WTC11 (cell line): ENCODE data around the gene GTF3C6. TPM values are rescaled to one million over a fixed set of nuclear protein-coding genes. Genes with fewer than 3 reads are reported as not detected.

Experiments used
- ATAC-seq: fragments of 200-7000 bp; cut with Tn5 transposase; 2 replicates; pipeline ENCODE4 v1.10.0; 2021; ENCODE audit warnings: mild to moderate bottlenecking, moderate library complexity
- CTCF ChIA-PET: fragments of 300-600 bp; sonication (Branson Sonifier 250); formaldehyde crosslinking; loops from one replicate; lab custom pipeline; 2021; ENCODE audit warnings: antibody characterized with exemption; lab: Charles Lee
- POLR2A ChIA-PET: fragments of 350-600 bp; sonication (Branson Sonifier 250); formaldehyde crosslinking; loops from one replicate; lab custom pipeline; 2021; ENCODE audit warnings: antibody characterized with exemption; lab: Charles Lee
- DNase-seq: peaks from one replicate; pipeline ENCODE4 v3.0.0; 2021; ENCODE audit warnings: low spot score
- H3K27ac Mint-ChIP-seq: 2 replicates; pipeline ENCODE4 v1.8.0; 2021; ENCODE audit warnings: mixed read lengths
- H3K27me3 Mint-ChIP-seq: 2 replicates; pipeline ENCODE4 v1.8.0; 2021; ENCODE audit warnings: low read depth, mild to moderate bottlenecking, moderate library complexity, mixed read lengths
- H3K36me3 Mint-ChIP-seq: 2 replicates; pipeline ENCODE4 v1.8.0; 2021; ENCODE audit warnings: mixed read lengths
- H3K4me1 Mint-ChIP-seq: 2 replicates; pipeline ENCODE4 v1.8.0; 2022; ENCODE audit warnings: mixed read lengths
- H3K4me3 Mint-ChIP-seq: 2 replicates; pipeline ENCODE4 v1.8.0; 2021; ENCODE audit warnings: mild to moderate bottlenecking, moderate library complexity, mixed read lengths
- H3K9me3 Mint-ChIP-seq: 2 replicates; pipeline ENCODE4 v1.8.0; 2021; ENCODE audit warnings: mixed read lengths
- AFF4 ChIP-seq: sonication (generic); formaldehyde crosslinking; IDR thresholded peaks from 2 replicates; pipeline ENCODE4 v1.8.1; 2023; ENCODE audit warnings: mild to moderate bottlenecking, missing genetic modification reagents, borderline replicate concordance
- AR ChIP-seq: fragments of 250-450 bp; sonication (Bioruptor Pico); IDR thresholded peaks from 2 replicates; pipeline ENCODE4 v1.9.0; 2021; ENCODE audit warnings: mild to moderate bottlenecking
- ATF1 ChIP-seq: sonication (generic); formaldehyde crosslinking; IDR thresholded peaks from 2 replicates; pipeline ENCODE4 v1.8.1; 2023; ENCODE audit warnings: mild to moderate bottlenecking, moderate library complexity, missing genetic modification reagents
- ATF6 ChIP-seq: sonication (generic); formaldehyde crosslinking; IDR thresholded peaks from 2 replicates; pipeline ENCODE4 v1.8.1; 2023; ENCODE audit warnings: mild to moderate bottlenecking, missing genetic modification reagents
- ELF4 ChIP-seq: sonication (generic); formaldehyde crosslinking; IDR thresholded peaks from 2 replicates; pipeline ENCODE4 v1.8.1; 2022; ENCODE audit warnings: low read depth, mild to moderate bottlenecking, moderate library complexity, missing genetic modification reagents
- EMX1 ChIP-seq: fragments of 250-450 bp; sonication (Bioruptor Pico); IDR thresholded peaks from 2 replicates; pipeline ENCODE4 v1.8.0; 2021; ENCODE audit warnings: mild to moderate bottlenecking
- FOXJ3 ChIP-seq: sonication (generic); formaldehyde crosslinking; IDR thresholded peaks from 2 replicates; pipeline ENCODE4 v1.9.0; 2021; ENCODE audit warnings: missing genetic modification reagents, mild to moderate bottlenecking, borderline replicate concordance
- FOXP4 ChIP-seq: sonication (generic); formaldehyde crosslinking; IDR thresholded peaks from 2 replicates; pipeline ENCODE4 v1.8.0; 2022; ENCODE audit warnings: mild to moderate bottlenecking, missing genetic modification reagents
- GRHL2 ChIP-seq: fragments of 250-450 bp; sonication (Bioruptor Pico); IDR thresholded peaks from 2 replicates; pipeline ENCODE4 v1.8.0; 2022; ENCODE audit warnings: mild to moderate bottlenecking, moderate library complexity; ENCODE audit not compliant: insufficient replicate concordance, severe bottlenecking
- JAZF1 ChIP-seq: fragments of 250-450 bp; sonication (Bioruptor Pico); IDR thresholded peaks from 2 replicates; pipeline ENCODE4 v1.9.0; 2021; ENCODE audit warnings: moderate library complexity, mild to moderate bottlenecking, inconsistent platforms
- MXD4 ChIP-seq: fragments of 250-450 bp; sonication (Bioruptor Pico); IDR thresholded peaks from 2 replicates; pipeline ENCODE4 v1.8.0; 2021; ENCODE audit warnings: mild to moderate bottlenecking, moderate library complexity, borderline replicate concordance
- NR3C1 ChIP-seq: sonication (generic); formaldehyde crosslinking; conservative IDR thresholded peaks from 2 replicates; pipeline ENCODE4 v1.8.1; 2023; ENCODE audit warnings: low read depth, mild to moderate bottlenecking, missing genetic modification reagents
- OVOL2 ChIP-seq: fragments of 250-450 bp; sonication (Bioruptor Pico); IDR thresholded peaks from 2 replicates; pipeline ENCODE4 v1.9.0; 2021; ENCODE audit warnings: mild to moderate bottlenecking, borderline replicate concordance
- RORB ChIP-seq: fragments of 250-450 bp; sonication (Bioruptor Pico); IDR thresholded peaks from 2 replicates; pipeline ENCODE4 v1.9.0; 2021; ENCODE audit warnings: mild to moderate bottlenecking
- SMAD4 ChIP-seq: sonication (generic); formaldehyde crosslinking; IDR thresholded peaks from 2 replicates; pipeline ENCODE4 v1.8.0; 2022; ENCODE audit warnings: mild to moderate bottlenecking, missing genetic modification reagents
- TCF7 ChIP-seq: sonication (generic); formaldehyde crosslinking; IDR thresholded peaks from 2 replicates; pipeline ENCODE4 v1.8.0; 2022; ENCODE audit warnings: mild to moderate bottlenecking, low read depth, missing genetic modification reagents, moderate library complexity
- TP53 ChIP-seq: sonication (generic); formaldehyde crosslinking; IDR thresholded peaks from 2 replicates; pipeline ENCODE4 v1.8.1; 2023; ENCODE audit warnings: mild to moderate bottlenecking, missing genetic modification reagents
- ZNF121 ChIP-seq: sonication (generic); formaldehyde crosslinking; IDR thresholded peaks from 2 replicates; pipeline ENCODE4 v1.8.0; 2023; ENCODE audit warnings: missing genetic modification reagents
- ZNF263 ChIP-seq: sonication (generic); formaldehyde crosslinking; IDR thresholded peaks from 2 replicates; pipeline ENCODE4 v1.8.1; 2022; ENCODE audit warnings: low read depth, mild to moderate bottlenecking, moderate library complexity, missing genetic modification reagents
- ZNF512 ChIP-seq: sonication (generic); formaldehyde crosslinking; IDR thresholded peaks from 2 replicates; pipeline ENCODE4 v1.8.1; 2022; ENCODE audit warnings: missing genetic modification reagents, borderline replicate concordance
- total RNA-seq: library from RNA; stranded (reverse); gene quantifications from 3 replicates; pipeline ENCODE4 v1.2.3, GENCODE V29; 2021

Gene GTF3C6
- total RNA-seq, 1 experiment from 2014 or later, result 69.0 TPM

GRCh38 chr6:110979565-110980101, 21.1 kb downstream of the GTF3C6 start:
- CTCF ChIA-PET, result no interaction called here
- ATAC-seq (no peak), DNase-seq (no peak)
- no peak overlapping the region for H3K4me3 Mint-ChIP-seq
- H3K9me3 Mint-ChIP-seq, result peaks cover 24% of the 10 kb centered on the region
- POLR2A ChIA-PET, result no interaction called here
- H3K36me3 Mint-ChIP-seq, result peaks cover 25% of the 10 kb centered on the region
- TF ChIP-seq FOXP4 (CRISPR knock-in tag) (no peak), ZNF121 (CRISPR knock-in tag) (0 out of 2 replicates have a peak, but pooled peaks have one; percentile 16)
- peak overlapping the region; percentile 58; the same call in 1 of the 2 replicates for H3K27ac Mint-ChIP-seq
- peaks cover 2% of the 10 kb centered on the region; the same call in 1 of the 2 replicates for H3K27me3 Mint-ChIP-seq
- H3K4me1 Mint-ChIP-seq, result peaks cover 17% of the 10 kb centered on the region

- DNase-seq (no peak), ATAC-seq (no peak)
- Mint-ChIP-seq H3K4me3 (peak overlapping the region; percentile 95), H3K4me1 (peaks cover 17% of the 10 kb centered on the region), H3K27me3 (peaks cover 2% of the 10 kb centered on the region; the same call in 1 of the 2 replicates), H3K27ac (no peak overlapping the region), H3K36me3 (peaks cover 31% of the 10 kb centered on the region), H3K9me3 (peaks cover 24% of the 10 kb centered on the region)
- no peak for TF ChIP-seq ATF6 (CRISPR knock-in tag)
- no peak for TF ChIP-seq ELF4 (CRISPR knock-in tag)
- no peak for TF ChIP-seq AFF4 (CRISPR knock-in tag)
- TF ChIP-seq GRHL2 (CRISPR knock-in tag), result no peak
- TF ChIP-seq AR, result no peak
- TF ChIP-seq TCF7 (CRISPR knock-in tag), result no peak
- no peak for TF ChIP-seq EMX1 (CRISPR knock-in tag)
- TF ChIP-seq TP53, result no peak
- no peak for TF ChIP-seq FOXJ3
- no peak for TF ChIP-seq ZNF512 (CRISPR knock-in tag)
- TF ChIP-seq NR3C1 (CRISPR knock-in tag), result no peak
- TF ChIP-seq ZNF263, result no peak
- TF ChIP-seq SMAD4 (CRISPR knock-in tag), result no peak
- no peak for TF ChIP-seq JAZF1 (CRISPR knock-in tag)
- no peak for TF ChIP-seq ATF1 (CRISPR knock-in tag)
- TF ChIP-seq OVOL2, result no peak
- TF ChIP-seq RORB (CRISPR knock-in tag), result no peak
- TF ChIP-seq MXD4 (CRISPR knock-in tag), result no peak
- POLR2A ChIA-PET, result no interaction called here
- CTCF ChIA-PET, result no interaction called here
These were observed 21.7 kb downstream of the GTF3C6 start for GRCh38 chr6:110980227-110980626.
